Superior temporal gyrus (tissue), 1 donor: ENCODE results near the gene FBXW7.

Experiments
- DNase-seq: peaks from one replicate; pipeline ENCODE4 v3.0.0-alpha.2; 2016; ENCODE audit errors: extremely low spot score

Gene FBXW7

GRCh38 chr4:152512483-152512882, 23.4 kb downstream of the FBXW7 start:
- no peak for DNase-seq

GRCh38 chr4:152510349-152511147, 25.3 kb downstream of the FBXW7 start:
- DNase-seq: no peak

GRCh38 chr4:152509595-152510225, 26.2 kb downstream of the FBXW7 start:
- DNase-seq: no peak

GRCh38 chr4:152508818-152509217, 27.1 kb downstream of the FBXW7 start:
- DNase-seq: no peak

GRCh38 chr4:152508386-152508785, 27.5 kb downstream of the FBXW7 start:
- DNase-seq: no peak

GRCh38 chr4:152503653-152504290, 32.1 kb downstream of the FBXW7 start:
- DNase-seq: no peak

- no peak for DNase-seq
Measured at GRCh38 chr4:152501846-152502536, 33.9 kb downstream of the FBXW7 start.

GRCh38 chr4:152500800-152501434, 35.0 kb downstream of the FBXW7 start:
- peak; percentile 96 for DNase-seq

- no peak for DNase-seq
Measured at GRCh38 chr4:152500275-152500674, 35.6 kb downstream of the FBXW7 start.

- DNase-seq: no peak
Measured at GRCh38 chr4:152499344-152499743, 36.5 kb downstream of the FBXW7 start.

- DNase-seq: no peak
Measured at GRCh38 chr4:152494020-152494419, 41.9 kb downstream of the FBXW7 start.

- DNase-seq: peak; percentile 58
Measured at GRCh38 chr4:152488246-152488645, 47.6 kb downstream of the FBXW7 start.

GRCh38 chr4:152486429-152487389, 49.2 kb downstream of the FBXW7 start:
- DNase-seq: no peak

GRCh38 chr4:152485726-152486276, 50.1 kb downstream of the FBXW7 start:
- no peak for DNase-seq

- no peak for DNase-seq
Measured at GRCh38 chr4:152482211-152482610, 53.7 kb downstream of the FBXW7 start.

- no peak for DNase-seq
Measured at GRCh38 chr4:152480901-152481300, 55.0 kb downstream of the FBXW7 start.

GRCh38 chr4:152480326-152480725, 55.6 kb downstream of the FBXW7 start:
- DNase-seq: no peak

- DNase-seq: no peak
Measured at GRCh38 chr4:152479428-152480026, 56.4 kb downstream of the FBXW7 start.

- DNase-seq: no peak
Measured at GRCh38 chr4:152478461-152479237, 57.2 kb downstream of the FBXW7 start.
